Stromal cell of bone marrow (primary cell): ENCODE data around the gene CSNK1D.

Experiments used
- DNase-seq: peaks from one replicate; pipeline ENCODE4 v3.0.0-alpha.2; 2012; ENCODE audit warnings: low read depth

CSNK1D gene

GRCh38 chr17:82227629-82228277 is 45.7 kb downstream of the CSNK1D start:
- no peak for DNase-seq

DNA sequence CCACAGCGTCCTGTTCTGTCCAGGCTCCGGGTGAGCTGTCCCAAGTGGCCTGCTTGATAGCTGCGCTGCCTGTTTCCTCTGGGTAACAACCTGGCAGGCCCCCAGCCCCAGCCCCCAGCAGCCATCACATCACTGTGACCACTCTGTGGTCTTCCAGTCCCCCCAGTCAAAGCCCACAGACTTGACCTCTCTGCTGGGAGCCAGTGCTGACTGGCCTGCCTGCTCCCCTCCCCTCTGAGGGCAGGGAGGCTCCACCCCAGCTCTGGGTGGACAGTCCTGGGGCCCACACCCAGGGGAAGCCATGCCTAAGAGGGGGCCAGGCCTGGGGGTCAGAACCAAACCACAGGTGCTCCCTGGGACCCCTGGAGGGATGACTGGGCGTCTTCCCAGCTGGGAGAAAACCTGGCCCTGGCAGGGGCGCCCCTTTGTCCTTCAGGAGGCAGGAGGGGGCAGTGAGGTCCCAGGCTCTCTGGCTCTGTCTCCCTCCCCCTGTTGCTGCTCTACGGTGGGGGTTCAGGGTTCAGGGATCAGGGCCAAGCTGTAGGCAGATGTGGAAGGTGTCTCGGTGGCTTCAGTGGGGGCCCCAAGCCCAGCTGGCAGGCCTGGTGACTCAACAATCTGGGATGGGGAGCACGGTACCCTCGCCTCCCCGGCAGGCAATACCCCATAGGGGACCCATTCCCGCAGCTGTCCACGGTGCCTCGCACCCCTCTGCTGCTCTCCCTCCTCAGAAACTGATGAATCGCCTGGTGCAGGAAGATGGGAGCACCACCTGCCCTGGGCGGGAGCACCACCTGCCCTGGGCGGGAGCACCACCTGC is 46.5 kb downstream of the CSNK1D start:
- DNase-seq: no peak

- no peak for DNase-seq
Measured at GRCh38 chr17:82226146-82226808, 47.2 kb downstream of the CSNK1D start.

- no peak for DNase-seq
Measured at GRCh38 chr17:82225368-82226029, 48.0 kb downstream of the CSNK1D start.

GRCh38 chr17:82224666-82225065 is 48.8 kb downstream of the CSNK1D start:
- DNase-seq: no peak

DNA sequence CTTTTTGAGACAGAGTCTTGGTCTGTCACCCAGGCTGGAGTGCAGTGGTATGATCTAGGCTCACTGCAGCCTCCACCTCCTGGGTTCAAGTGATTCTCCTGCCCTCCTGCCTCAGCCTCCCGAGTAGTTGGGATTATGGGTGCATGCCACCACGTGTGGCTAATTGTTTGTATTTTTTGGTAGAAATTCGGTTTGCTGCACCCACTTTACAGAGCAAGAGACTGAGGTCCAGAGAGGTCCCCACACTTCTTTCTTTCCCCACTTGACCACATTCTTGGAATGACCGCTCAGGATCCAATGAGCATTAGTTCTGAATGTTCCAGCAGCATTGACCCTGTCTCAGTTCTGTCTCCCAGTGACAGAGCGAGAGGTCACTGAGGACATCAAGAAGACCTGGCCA is 50.0 kb downstream of the CSNK1D start:
- DNase-seq: no peak

- no peak for DNase-seq
Measured at GRCh38 chr17:82222816-82223215, 50.7 kb downstream of the CSNK1D start.

- DNase-seq: no peak
Measured at GRCh38 chr17:82221341-82221902, 52.1 kb downstream of the CSNK1D start.

DNA sequence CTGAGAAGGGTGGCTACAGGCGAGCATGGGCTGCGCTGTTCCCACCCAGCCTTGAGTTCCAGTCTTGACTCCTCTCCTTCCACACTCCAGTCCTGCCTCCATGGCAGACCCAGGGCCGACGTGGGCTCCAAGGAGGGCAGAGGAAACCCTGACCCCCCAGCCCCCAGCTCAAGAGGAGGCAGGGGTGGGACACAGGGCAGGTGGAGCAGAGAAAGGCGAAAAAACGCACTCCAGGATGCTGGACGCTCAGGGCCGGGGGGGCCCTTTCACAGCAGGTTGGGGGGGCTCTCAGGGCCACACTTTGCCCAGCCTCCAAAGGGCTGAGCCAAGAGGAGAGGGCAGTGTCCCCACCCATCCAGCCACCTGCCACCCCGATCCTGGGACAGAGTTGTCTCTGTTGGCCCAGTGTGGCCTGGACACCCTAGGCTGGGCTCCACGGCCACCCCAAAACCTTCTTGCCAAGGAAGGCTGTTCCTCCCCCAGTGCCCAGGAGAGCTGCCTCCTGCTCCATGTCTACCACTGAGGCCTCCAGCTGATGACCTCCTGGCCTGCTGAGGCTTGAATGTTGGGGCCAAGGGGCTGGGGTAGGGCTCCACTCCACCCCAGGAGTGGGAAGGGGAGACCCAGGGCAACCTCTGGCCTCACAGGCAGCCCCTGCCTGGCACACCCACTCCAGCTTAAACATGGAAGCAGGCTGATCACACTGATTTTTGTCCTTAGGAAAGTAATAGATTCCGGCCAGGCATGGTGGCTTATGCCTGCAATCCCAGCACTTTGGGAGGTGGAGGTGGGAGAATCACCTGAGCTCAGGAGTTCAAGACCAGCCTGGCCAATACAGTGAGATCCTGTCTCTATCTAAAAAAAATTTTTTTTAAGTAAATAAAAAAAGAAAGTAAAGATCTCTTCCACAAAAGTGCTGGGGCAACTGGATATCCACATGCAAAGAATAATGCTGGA is 53.5 kb downstream of the CSNK1D start:
- no peak for DNase-seq

DNA sequence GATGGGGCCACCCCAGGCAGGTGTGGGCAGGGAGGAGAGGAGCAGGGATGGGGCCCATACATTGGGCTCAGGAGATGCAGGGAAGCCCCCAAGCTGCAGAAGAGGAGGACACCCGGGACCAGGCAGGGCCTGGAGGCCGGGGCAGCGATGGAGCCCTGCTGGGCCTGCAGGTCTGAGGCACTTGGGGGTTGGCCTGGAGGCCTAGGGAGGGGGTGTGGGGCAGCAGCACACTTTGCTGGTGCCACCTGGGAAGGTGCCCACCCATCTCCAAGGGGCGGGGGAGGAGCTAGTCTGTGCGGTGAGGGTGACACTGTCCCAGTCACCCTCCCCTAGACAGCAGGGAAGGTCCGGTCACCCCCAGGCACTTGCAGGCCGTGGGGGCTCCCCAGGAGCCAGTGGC is 54.4 kb downstream of the CSNK1D start:
- no peak for DNase-seq

- DNase-seq: no peak
Measured at GRCh38 chr17:82218349-82219075, 55.0 kb downstream of the CSNK1D start.

- DNase-seq: peak; percentile 62
Measured at GRCh38 chr17:82217530-82218204, 55.8 kb downstream of the CSNK1D start.

- no peak for DNase-seq
Measured at GRCh38 chr17:82217120-82217529, 56.4 kb downstream of the CSNK1D start.

- DNase-seq: peak; percentile 71
Measured at GRCh38 chr17:82216301-82217119, 57.0 kb downstream of the CSNK1D start.

GRCh38 chr17:82215972-82216300 is 57.6 kb downstream of the CSNK1D start:
- DNase-seq: no peak

- no peak for DNase-seq
Measured at GRCh38 chr17:82215095-82215971, 58.2 kb downstream of the CSNK1D start.

GRCh38 chr17:82214012-82214628 is 59.4 kb downstream of the CSNK1D start:
- DNase-seq: no peak
